IPS-18c (cell line): ENCODE data around the gene PLCH1.

ENCODE experiments used
- H3K4me3 ChIP-seq: 2 replicates; pipeline ENCODE4 v1.7.0; 2013; ENCODE audit warnings: low read depth, mild to moderate bottlenecking, low read length, moderate library complexity; ENCODE audit not compliant: insufficient read depth
- H3K9me3 ChIP-seq: one replicate; pipeline ENCODE4 v1.6.1; 2013; ENCODE audit warnings: mild to moderate bottlenecking, low read length, moderate library complexity; ENCODE audit not compliant: control insufficient read depth, insufficient read depth

Gene PLCH1

GRCh38 chr3:155435821-155436220 lies 309.1 kb downstream of the PLCH1 start:
- no peaks in the 10 kb centered on the region for H3K9me3 ChIP-seq
- H3K4me3 ChIP-seq: no peak overlapping the region

GRCh38 chr3:155431856-155432570 lies 312.9 kb downstream of the PLCH1 start:
- Histone ChIP-seq H3K9me3 (no peaks in the 10 kb centered on the region), H3K4me3 (no peak overlapping the region)

- Histone ChIP-seq H3K4me3 (no peak overlapping the region), H3K9me3 (no peaks in the 10 kb centered on the region)
Observed at GRCh38 chr3:155428563-155428962, 316.3 kb downstream of the PLCH1 start.

- Histone ChIP-seq H3K4me3 (no peak overlapping the region), H3K9me3 (no peaks in the 10 kb centered on the region)
Observed at GRCh38 chr3:155426524-155427230, 318.2 kb downstream of the PLCH1 start.

- Histone ChIP-seq H3K9me3 (no peaks in the 10 kb centered on the region), H3K4me3 (no peak overlapping the region)
Observed at GRCh38 chr3:155425396-155425795, 319.5 kb downstream of the PLCH1 start.

GRCh38 chr3:155424323-155424710 lies 320.6 kb downstream of the PLCH1 start:
- Histone ChIP-seq H3K9me3 (no peaks in the 10 kb centered on the region), H3K4me3 (no peak overlapping the region)

GRCh38 chr3:155423526-155424322 lies 321.1 kb downstream of the PLCH1 start:
- Histone ChIP-seq H3K4me3 (no peak overlapping the region), H3K9me3 (no peaks in the 10 kb centered on the region)

GRCh38 chr3:155420881-155421486 lies 323.9 kb downstream of the PLCH1 start:
- Histone ChIP-seq H3K9me3 (no peaks in the 10 kb centered on the region), H3K4me3 (no peak overlapping the region)

- Histone ChIP-seq H3K4me3 (no peak overlapping the region), H3K9me3 (no peaks in the 10 kb centered on the region)
Observed at GRCh38 chr3:155420406-155420805, 324.5 kb downstream of the PLCH1 start.

- H3K9me3 ChIP-seq: no peaks in the 10 kb centered on the region
- no peak overlapping the region for H3K4me3 ChIP-seq
Observed at GRCh38 chr3:155418407-155418806, 326.5 kb downstream of the PLCH1 start.

GRCh38 chr3:155417119-155417517 lies 327.8 kb downstream of the PLCH1 start:
- Histone ChIP-seq H3K9me3 (no peaks in the 10 kb centered on the region), H3K4me3 (no peak overlapping the region)

- no peaks in the 10 kb centered on the region for H3K9me3 ChIP-seq
- H3K4me3 ChIP-seq: no peak overlapping the region
Observed at GRCh38 chr3:155416500-155417118, 328.3 kb downstream of the PLCH1 start.

- no peak overlapping the region for H3K4me3 ChIP-seq
- no peaks in the 10 kb centered on the region for H3K9me3 ChIP-seq
Observed at GRCh38 chr3:155412904-155413303, 332.0 kb downstream of the PLCH1 start.

GRCh38 chr3:155411500-155412223 lies 333.2 kb downstream of the PLCH1 start:
- Histone ChIP-seq H3K9me3 (no peaks in the 10 kb centered on the region), H3K4me3 (no peak overlapping the region)

GRCh38 chr3:155409336-155409735 lies 335.5 kb downstream of the PLCH1 start:
- H3K9me3 ChIP-seq: no peaks in the 10 kb centered on the region

GRCh38 chr3:155407971-155408370 lies 336.9 kb downstream of the PLCH1 start:
- no peak overlapping the region for H3K4me3 ChIP-seq
- H3K9me3 ChIP-seq: no peaks in the 10 kb centered on the region

More at GRCh38 chr3:155409336-155409735, 335.5 kb downstream of the PLCH1 start:
- H3K4me3 ChIP-seq: no peak overlapping the region
